ENCODE measurements around the gene MAMDC4.

GRCh38 chr9:136901516-136902258 is 49.5 kb downstream of the MAMDC4 start:
- TF ChIP-seq JUN (CRISPR knock-in tag; IDR thresholded peaks at IDR 0.05) (no peak), FOXM1 (CRISPR knock-in tag; IDR thresholded peaks at IDR 0.05) (no peak), CHD2 (IDR thresholded peaks at IDR 0.05; ENCODE audit: low read depth, low read length) (no peak), CTCF (CRISPR knock-in tag; IDR thresholded peaks at IDR 0.05) (no peak), ZNF580 (CRISPR knock-in tag; IDR thresholded peaks at IDR 0.05; ENCODE audit: borderline replicate concordance, low read depth) (no peak), ZBTB1 (CRISPR knock-in tag; IDR thresholded peaks at IDR 0.05; ENCODE audit: borderline replicate concordance) (no peak), HNRNPUL1 (IDR thresholded peaks at IDR 0.05; ENCODE audit: low read depth, low read length) (no peak), ZBTB40 (IDR thresholded peaks at IDR 0.05) (no peak), ZBTB40 (CRISPR knock-in tag; IDR thresholded peaks at IDR 0.05) (no peak)
